22Rv1 (cell line): ENCODE data around the gene STON1.

Source experiments
- ZFX ChIP-seq: fragments of 450-650 bp; IDR thresholded peaks from 2 replicates; pipeline ENCODE4 v1.6.1; 2017; ENCODE audit warnings: antibody characterized with exemption, borderline replicate concordance
- TF ChIP-seq, protein P1 (sequence below): fragments of 450-650 bp; IDR thresholded peaks from 2 replicates; pipeline ENCODE4 v1.5.1; 2017; ENCODE audit warnings: mild to moderate bottlenecking

DNA sequence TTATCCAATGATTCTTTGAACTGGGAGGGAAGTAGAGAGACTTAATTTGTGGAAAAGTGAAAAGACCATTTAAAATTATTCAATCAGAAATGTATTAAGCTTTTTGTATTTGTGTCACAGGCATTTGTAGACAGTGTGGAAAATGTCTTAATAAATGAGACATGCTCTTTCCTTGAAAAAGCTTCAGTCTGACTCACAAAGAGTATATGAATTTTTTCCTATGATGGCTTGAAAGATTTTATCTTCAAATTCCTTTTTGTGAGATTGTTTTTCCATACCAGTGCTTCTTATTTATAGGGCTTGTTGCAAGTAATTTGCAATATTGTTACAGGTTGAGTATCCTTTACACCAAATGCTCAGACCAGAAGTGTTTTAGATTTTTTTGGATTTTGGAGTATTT is 39.5 kb downstream of the STON1 start:
- TF ChIP-seq, protein P1, sequence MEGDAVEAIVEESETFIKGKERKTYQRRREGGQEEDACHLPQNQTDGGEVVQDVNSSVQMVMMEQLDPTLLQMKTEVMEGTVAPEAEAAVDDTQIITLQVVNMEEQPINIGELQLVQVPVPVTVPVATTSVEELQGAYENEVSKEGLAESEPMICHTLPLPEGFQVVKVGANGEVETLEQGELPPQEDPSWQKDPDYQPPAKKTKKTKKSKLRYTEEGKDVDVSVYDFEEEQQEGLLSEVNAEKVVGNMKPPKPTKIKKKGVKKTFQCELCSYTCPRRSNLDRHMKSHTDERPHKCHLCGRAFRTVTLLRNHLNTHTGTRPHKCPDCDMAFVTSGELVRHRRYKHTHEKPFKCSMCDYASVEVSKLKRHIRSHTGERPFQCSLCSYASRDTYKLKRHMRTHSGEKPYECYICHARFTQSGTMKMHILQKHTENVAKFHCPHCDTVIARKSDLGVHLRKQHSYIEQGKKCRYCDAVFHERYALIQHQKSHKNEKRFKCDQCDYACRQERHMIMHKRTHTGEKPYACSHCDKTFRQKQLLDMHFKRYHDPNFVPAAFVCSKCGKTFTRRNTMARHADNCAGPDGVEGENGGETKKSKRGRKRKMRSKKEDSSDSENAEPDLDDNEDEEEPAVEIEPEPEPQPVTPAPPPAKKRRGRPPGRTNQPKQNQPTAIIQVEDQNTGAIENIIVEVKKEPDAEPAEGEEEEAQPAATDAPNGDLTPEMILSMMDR = no peak
- no peak for TF ChIP-seq ZFX
